GM18507 (cell line): ENCODE data around the gene PIK3R1.

Experiments used
- DNase-seq: peaks from one replicate; pipeline ENCODE4 v3.0.0; 2011; ENCODE audit warnings: low read depth; ENCODE audit not compliant: insufficient read length; ENCODE audit errors: extremely low spot score
- FAIRE-seq: peaks from 2 replicates; lab custom pipeline; 2011; peaks lifted over from hg19 to GRCh38; lab: Jason Lieb, UNC

The PIK3R1 gene

GRCh38 chr5:68334553-68334886, 119.0 kb downstream of the PIK3R1 start:
- FAIRE-seq (no peak), DNase-seq (no peak)

GRCh38 chr5:68335075-68335474, 119.5 kb downstream of the PIK3R1 start:
- FAIRE-seq: no peak

GRCh38 chr5:68336200-68336599, 120.6 kb downstream of the PIK3R1 start:
- DNase-seq (no peak), FAIRE-seq (no peak)

More at GRCh38 chr5:68335075-68335474, 119.5 kb downstream of the PIK3R1 start:
- DNase-seq: no peak

GRCh38 chr5:68337235-68337634, 121.7 kb downstream of the PIK3R1 start:
- no peak for DNase-seq
- FAIRE-seq: no peak

GRCh38 chr5:68339921-68340321, 124.4 kb downstream of the PIK3R1 start:
- FAIRE-seq (no peak), DNase-seq (no peak)

DNA sequence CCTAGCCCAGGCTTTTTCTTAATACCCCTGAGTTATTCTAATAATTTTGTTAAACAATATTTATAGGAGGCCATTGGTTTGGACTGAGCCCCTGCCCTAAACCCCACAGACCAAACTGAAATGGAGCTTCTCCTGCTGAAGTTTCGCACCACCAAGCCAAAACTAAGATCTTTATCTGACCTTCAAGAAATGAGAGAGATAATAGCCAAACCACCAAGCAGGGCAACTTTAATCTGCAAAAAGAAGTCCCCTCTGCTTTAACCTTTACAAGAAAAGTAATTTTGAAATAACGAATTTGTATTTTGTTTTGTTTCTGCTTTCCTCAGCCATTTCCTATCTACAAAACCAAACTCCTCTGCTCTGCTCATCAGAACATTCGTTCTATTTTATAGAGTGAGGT, 125.5 kb downstream of the PIK3R1 start:
- no peak for FAIRE-seq
- DNase-seq: no peak

DNA sequence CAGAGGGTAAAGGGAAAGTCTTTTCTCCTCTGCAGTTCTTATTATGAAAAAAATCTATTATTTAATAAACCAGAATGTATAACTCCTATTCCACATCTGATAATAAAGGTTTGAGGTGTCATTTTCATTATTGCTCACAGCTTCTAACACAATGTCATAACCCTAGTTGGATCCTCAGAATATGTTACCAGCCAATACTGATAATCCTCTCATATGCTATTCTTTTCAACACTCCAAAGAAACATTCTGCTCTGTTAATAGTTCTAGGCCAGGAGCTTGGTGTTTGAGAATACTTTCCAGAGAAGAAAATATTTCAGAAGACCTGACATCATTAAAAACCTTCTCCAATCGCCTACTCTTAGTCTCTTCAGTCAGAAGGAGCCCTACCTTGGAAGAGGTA, 127.1 kb downstream of the PIK3R1 start:
- no peak for FAIRE-seq
- no peak for DNase-seq

GRCh38 chr5:68343421-68343826, 127.9 kb downstream of the PIK3R1 start:
- DNase-seq (no peak), FAIRE-seq (peak; percentile 65)

GRCh38 chr5:68344447-68345111, 129.0 kb downstream of the PIK3R1 start:
- DNase-seq (no peak), FAIRE-seq (peak; percentile 45)

GRCh38 chr5:68345171-68345570, 129.6 kb downstream of the PIK3R1 start:
- FAIRE-seq: no peak
- no peak for DNase-seq

- DNase-seq (no peak), FAIRE-seq (no peak)
Observed at GRCh38 chr5:68345582-68345981, 130.0 kb downstream of the PIK3R1 start.

- DNase-seq: no peak
Observed at GRCh38 chr5:68347536-68347935, 132.0 kb downstream of the PIK3R1 start.

DNA sequence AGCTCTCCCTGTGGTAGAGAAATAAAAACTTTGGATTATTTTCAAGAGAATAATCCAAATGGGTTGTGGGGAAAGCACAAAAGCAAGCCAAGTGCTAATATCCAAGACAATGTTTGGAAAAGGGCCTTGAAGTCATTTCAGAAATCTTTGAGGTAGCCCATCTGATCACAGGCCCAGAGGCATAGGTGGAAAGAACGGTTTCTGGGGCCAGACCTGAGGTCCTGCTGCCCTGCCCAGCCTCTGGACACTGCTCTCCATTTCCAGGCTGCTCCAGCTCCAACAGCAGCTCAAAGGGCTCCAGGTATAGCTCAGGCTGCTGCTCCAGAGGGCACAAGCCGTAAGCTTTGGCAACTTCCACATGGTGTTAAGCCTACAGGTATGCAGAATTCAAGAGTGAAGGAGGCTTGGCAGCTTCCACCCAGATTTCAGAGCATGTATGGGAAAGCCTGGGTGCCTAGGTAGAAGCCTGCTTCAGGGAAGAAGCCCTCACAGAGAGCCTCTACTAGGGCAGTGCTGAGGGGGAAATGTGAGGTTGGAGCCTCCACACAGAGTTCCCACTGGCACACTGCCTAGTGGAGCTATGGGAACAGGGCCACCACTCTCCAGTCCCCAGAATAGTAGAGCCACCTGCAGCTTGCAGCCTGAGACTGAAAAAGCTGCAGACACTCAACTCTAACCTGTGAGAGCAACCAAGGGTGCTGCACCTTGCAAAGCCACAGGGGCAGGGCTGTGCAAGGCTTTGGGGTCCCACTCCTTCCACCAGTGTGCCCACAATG, 133.1 kb downstream of the PIK3R1 start:
- FAIRE-seq (no peak), DNase-seq (no peak)

More at GRCh38 chr5:68347536-68347935, 132.0 kb downstream of the PIK3R1 start:
- no peak for FAIRE-seq

DNA sequence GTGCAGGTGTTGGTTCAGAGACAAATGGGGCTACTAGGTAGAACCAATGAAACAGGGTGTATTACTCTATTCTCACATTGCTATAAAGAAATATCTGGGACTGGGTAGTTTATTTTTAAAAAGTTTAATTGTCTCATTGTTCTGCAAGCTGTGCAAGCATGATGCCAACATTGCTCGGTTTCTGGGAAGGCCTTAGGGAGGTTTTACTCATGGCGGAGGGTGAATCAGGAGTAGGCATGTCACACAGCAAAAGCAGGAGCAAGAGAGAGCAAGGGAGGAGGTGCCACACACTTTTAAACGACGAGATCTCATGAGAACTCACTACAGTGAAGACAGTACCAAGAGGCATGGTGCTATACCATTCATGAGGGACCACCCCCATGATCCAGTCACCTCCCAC, 134.6 kb downstream of the PIK3R1 start:
- no peak for DNase-seq
- no peak for FAIRE-seq
